ENCODE measurements around the gene ELL. TPM values are rescaled to one million over a fixed set of nuclear protein-coding genes. Genes with fewer than 3 reads are reported as not detected.

Gene ELL
- total and polyA plus RNA-seq, 2 donors from 2014 or later: 5.7 to 25.2 TPM

GRCh38 chr19:18417250-18418028 lies 104.4 kb downstream of the ELL start:
- no peaks in the 10 kb centered on the region for H3K36me3 ChIP-seq (ENCODE audit: control insufficient read depth in 2 of 3, insufficient read depth in 3 of 3, low read length in 3 of 3)
- peak overlapping the region; percentile 82 to 95 for H3K27ac ChIP-seq (ENCODE audit: low read depth in 2 of 2, low read length in 2 of 2)
- H3K9me3 ChIP-seq (ENCODE audit: control insufficient read depth in 2 of 3, insufficient read depth in 1 of 3, low read length in 3 of 3): no peaks in the 10 kb centered on the region
- peak overlapping the region in 2 of 3 donors; percentile 39 to 52 for H3K4me3 ChIP-seq (ENCODE audit: low read length in 3 of 3)
- H3K4me1 ChIP-seq (ENCODE audit: control insufficient read depth in 2 of 3, insufficient read depth in 2 of 3, low read depth in 1 of 3, low read length in 3 of 3): peaks cover 3 to 39% (median 11%) of the 10 kb centered on the region in 3 donors
- H3K27me3 ChIP-seq (ENCODE audit: control insufficient read depth, insufficient read depth, low read length): no peaks in the 10 kb centered on the region
- H3K9ac ChIP-seq (ENCODE audit: low read length in 3 of 3): peak overlapping the region in 2 of 3 donors; percentile 26 to 69
- FAIRE-seq (no peak), DNase-seq (peak; percentile 86 to 96 (median 92))
- intact Hi-C loops (cut with DNase I): no loop called here
- no peak for TF ChIP-seq CTCF (IDR thresholded peaks at IDR 0.05; ENCODE audit: borderline replicate concordance, extremely low read depth, insufficient read depth)

- H3K4me3 ChIP-seq (ENCODE audit: low read length in 3 of 3): peak overlapping the region in 2 of 3 donors; percentile 39 to 52
- H3K36me3 ChIP-seq (ENCODE audit: control insufficient read depth in 2 of 3, insufficient read depth in 3 of 3, low read length in 3 of 3): no peaks in the 10 kb centered on the region
- H3K27me3 ChIP-seq (ENCODE audit: control insufficient read depth, insufficient read depth, low read length): no peaks in the 10 kb centered on the region
- peak overlapping the region in 2 of 3 donors; percentile 26 to 69 for H3K9ac ChIP-seq (ENCODE audit: low read length in 3 of 3)
- TF ChIP-seq CTCF (IDR thresholded peaks at IDR 0.05; ENCODE audit: borderline replicate concordance, extremely low read depth, insufficient read depth): no peak
- DNase-seq (peak; percentile 96 to 98 (median 97)), FAIRE-seq (no peak)
- H3K27ac ChIP-seq (ENCODE audit: low read depth in 2 of 2, low read length in 2 of 2): peak overlapping the region; percentile 82 to 95
- intact Hi-C loops (cut with DNase I): no loop called here
- H3K4me1 ChIP-seq (ENCODE audit: control insufficient read depth in 2 of 3, insufficient read depth in 2 of 3, low read depth in 1 of 3, low read length in 3 of 3): peaks cover 3 to 39% (median 11%) of the 10 kb centered on the region in 3 donors
- no peaks in the 10 kb centered on the region for H3K9me3 ChIP-seq (ENCODE audit: control insufficient read depth in 2 of 3, insufficient read depth in 1 of 3, low read length in 3 of 3)
These were observed 105.1 kb downstream of the ELL start for GRCh38 chr19:18416778-18417249.

GRCh38 chr19:18415178-18415867 lies 106.5 kb downstream of the ELL start:
- Histone ChIP-seq H3K9me3 (ENCODE audit: control insufficient read depth in 2 of 3, insufficient read depth in 1 of 3, low read length in 3 of 3) (no peaks in the 10 kb centered on the region), H3K36me3 (ENCODE audit: control insufficient read depth in 2 of 3, insufficient read depth in 3 of 3, low read length in 3 of 3) (no peaks in the 10 kb centered on the region), H3K27ac (ENCODE audit: low read depth in 2 of 2, low read length in 2 of 2) (peak overlapping the region; percentile 82 to 95), H3K4me1 (ENCODE audit: control insufficient read depth in 2 of 3, insufficient read depth in 2 of 3, low read depth in 1 of 3, low read length in 3 of 3) (peaks cover 3 to 33% (median 11%) of the 10 kb centered on the region in 3 donors), H3K4me3 (ENCODE audit: low read length in 3 of 3) (peak overlapping the region in 2 of 3 donors; percentile 25 to 30), H3K9ac (ENCODE audit: low read length in 3 of 3) (peak overlapping the region in 1 of 3 donors; percentile 40), H3K27me3 (ENCODE audit: control insufficient read depth, insufficient read depth, low read length) (no peaks in the 10 kb centered on the region)
- intact Hi-C loops (cut with DNase I): no loop called here
- DNase-seq: peak; percentile 86 to 96 (median 93)
- TF ChIP-seq CTCF (IDR thresholded peaks at IDR 0.05; ENCODE audit: borderline replicate concordance, extremely low read depth, insufficient read depth): no peak
- FAIRE-seq: no peak

Data from kidney (tissue), 14 donors.